Central memory CD4-positive, alpha-beta T cell (primary cell): ENCODE results near the gene RLF.
A peak's percentile ranks its signal among the peaks of the same experiment; 100 is the strongest.

ENCODE experiments used
- DNase-seq: peaks from one replicate; pipeline ENCODE4 v3.0.0; 2022
- total RNA-seq, 3 experiments: gene quantifications; one replicate each; lab custom pipeline; 2026; lab: John Stamatoyannopoulos, UW

The RLF gene
- total RNA-seq = 73.6 to 139 (median 91.9) reads per million in 3 experiments

- peak; percentile 94 for DNase-seq
Observed at GRCh38 chr1:40161125-40161887, at the start of gene RLF. Gene RLF (plus strand): TSS chr1:40161387. CDS start chr1:40161400, 13 bp downstream.

- DNase-seq = no peak
Observed at GRCh38 chr1:40114400-40114799, 46.8 kb upstream of the RLF start.

GRCh38 chr1:40120128-40120527 is 41.1 kb upstream of the RLF start:
- DNase-seq = no peak

- no peak for DNase-seq
Observed at GRCh38 chr1:40122855-40123254, 38.3 kb upstream of the RLF start.

GRCh38 chr1:40130892-40131291 is 30.3 kb upstream of the RLF start:
- DNase-seq = no peak

GRCh38 chr1:40132383-40133311 is 28.5 kb upstream of the RLF start:
- DNase-seq = no peak

GRCh38 chr1:40133312-40133665 is 27.9 kb upstream of the RLF start:
- no peak for DNase-seq

GRCh38 chr1:40133839-40134238 is 27.3 kb upstream of the RLF start:
- DNase-seq = no peak

- no peak for DNase-seq
Observed at GRCh38 chr1:40140211-40140973, 20.8 kb upstream of the RLF start.

GRCh38 chr1:40141878-40142535 is 19.2 kb upstream of the RLF start:
- DNase-seq = no peak

GRCh38 chr1:40143891-40144575 is 17.2 kb upstream of the RLF start:
- DNase-seq = peak; percentile 51

- no peak for DNase-seq
Observed at GRCh38 chr1:40151457-40152079, 9.6 kb upstream of the RLF start.

- DNase-seq = peak; percentile 54
Observed at GRCh38 chr1:40153073-40153770, 8.0 kb upstream of the RLF start.

GRCh38 chr1:40155135-40155534 is 6.1 kb upstream of the RLF start:
- DNase-seq = no peak

GRCh38 chr1:40155910-40156309 is 5.3 kb upstream of the RLF start:
- DNase-seq = no peak

GRCh38 chr1:40160806-40161124 is 422 bp upstream of the RLF start:
- DNase-seq = no peak

GRCh38 chr1:40161888-40162397 is 756 bp downstream of the RLF start:
- DNase-seq = no peak

- no peak for DNase-seq
Observed at GRCh38 chr1:40162753-40163441, 1.7 kb downstream of the RLF start.

GRCh38 chr1:40167317-40167716 is 6.1 kb downstream of the RLF start:
- DNase-seq = no peak

GRCh38 chr1:40171036-40171435 is 9.8 kb downstream of the RLF start:
- no peak for DNase-seq
